Fibroblast of the aortic adventitia (primary cell): ENCODE measurements around the gene TMEM202. TPM values are rescaled to one million over a fixed set of nuclear protein-coding genes. Genes with fewer than 3 reads are reported as not detected.

Experiments
- DNase-seq: peaks from one replicate; pipeline ENCODE4 v3.0.0-alpha.2; 2010; ENCODE audit warnings: low read depth
- H3K4me3 ChIP-seq: 2 replicates; pipeline ENCODE4 v1.5.1; 2011; ENCODE audit warnings: low read depth, mild to moderate bottlenecking, control low read depth, low read length, moderate library complexity
- CTCF ChIP-seq: IDR thresholded peaks from 2 replicates; pipeline ENCODE4 v1.5.1; 2011; ENCODE audit warnings: mild to moderate bottlenecking, low read length, control low read depth, inconsistent platforms; ENCODE audit not compliant: insufficient read depth
- total RNA-seq: library from RNA; depleted of rRNA; stranded (reverse); fragments of >200 nt; gene quantifications from 2 replicates; pipeline ENCODE4 v1.2.3, GENCODE V29; 2012; ENCODE audit warnings: low replicate concordance

TMEM202 gene
- total RNA-seq, 1 donor, result not detected

- no peak overlapping the region for H3K4me3 ChIP-seq
- DNase-seq, result no peak
- TF ChIP-seq CTCF, result no peak
Observed at GRCh38 chr15:72365844-72366243, 32.3 kb upstream of the TMEM202 start.

GRCh38 chr15:72368325-72368724, 29.8 kb upstream of the TMEM202 start:
- DNase-seq, result no peak
- no peak overlapping the region for H3K4me3 ChIP-seq
- no peak for TF ChIP-seq CTCF

GRCh38 chr15:72368899-72369298, 29.2 kb upstream of the TMEM202 start:
- no peak for DNase-seq
- H3K4me3 ChIP-seq, result no peak overlapping the region
- TF ChIP-seq CTCF, result no peak

- DNase-seq, result no peak
- TF ChIP-seq CTCF, result no peak
- no peak overlapping the region for H3K4me3 ChIP-seq
Observed at GRCh38 chr15:72369964-72370363, 28.1 kb upstream of the TMEM202 start.

GRCh38 chr15:72372361-72372760, 25.7 kb upstream of the TMEM202 start:
- no peak for DNase-seq
- no peak for TF ChIP-seq CTCF
- H3K4me3 ChIP-seq, result no peak overlapping the region

- no peak for TF ChIP-seq CTCF
- no peak for DNase-seq
- H3K4me3 ChIP-seq, result peak overlapping the region; percentile 96
Observed at GRCh38 chr15:72375501-72375845, 22.6 kb upstream of the TMEM202 start.

GRCh38 chr15:72375846-72376581, 22.1 kb upstream of the TMEM202 start, which contains the start of gene HEXA:
HEXA (minus strand) TSS chr15:72376014; CDS start chr15:72375972, 42 bp downstream.
- peak; percentile 91 for DNase-seq
- no peak for TF ChIP-seq CTCF
- H3K4me3 ChIP-seq, result peak within 1 kb of the TSS; percentile 96
